ENCODE measurements around the gene RNF217.

The RNF217 gene

GRCh38 chr6:125132058-125132457 lies 169.8 kb downstream of the RNF217 start:
- no peak for DNase-seq (ENCODE audit: low read depth)

GRCh38 chr6:125136378-125136777 lies 174.1 kb downstream of the RNF217 start:
- DNase-seq (ENCODE audit: low read depth), result no peak

GRCh38 chr6:125138083-125138482 lies 175.8 kb downstream of the RNF217 start:
- DNase-seq (ENCODE audit: low read depth), result no peak

- no peak for DNase-seq (ENCODE audit: low read depth)
Observed at GRCh38 chr6:125140808-125141207, 178.6 kb downstream of the RNF217 start.

All from stimulated activated CD8-positive, alpha-beta memory T cell treated with anti-CD3 and anti-CD28 coated beads, Interleukin-12 subunit alpha, Interleukin-12 subunit beta, amount 100 ng/mL, for 4 hours (primary cell).